SK-N-SH treated with all-trans-retinoic acid at 6 μM for 48 hours (cell line): ENCODE data around the gene MRPL52.
A peak's percentile ranks its signal among the peaks of the same experiment; 100 is the strongest.

Experiments
- ATAC-seq: fragments of 200-7000 bp; cut with Tn5 transposase; 3 replicates; pipeline ENCODE4 v1.9.1; 2020; ENCODE audit warnings: mild to moderate bottlenecking, moderate library complexity
- ARNTL ChIP-seq: fragments of 450-650 bp; formaldehyde crosslinking; IDR thresholded peaks from 2 replicates; pipeline ENCODE4 v1.5.0; 2020; ENCODE audit warnings: low read depth, mild to moderate bottlenecking, moderate library complexity, borderline replicate concordance
- BACH2 ChIP-seq: fragments of 250-450 bp; sonication (Bioruptor Pico); IDR thresholded peaks from 2 replicates; pipeline ENCODE4 v1.9.0; 2021; ENCODE audit warnings: mild to moderate bottlenecking, borderline replicate concordance
- CREB5 ChIP-seq: fragments of 250-450 bp; sonication (Bioruptor Pico); IDR thresholded peaks from 2 replicates; pipeline ENCODE4 v1.5.1; 2020; ENCODE audit warnings: low read depth, mild to moderate bottlenecking, moderate library complexity
- CSDC2 ChIP-seq: fragments of 250-450 bp; sonication (Bioruptor Pico); IDR thresholded peaks from 2 replicates; pipeline ENCODE4 v1.5.0; 2020; ENCODE audit warnings: mild to moderate bottlenecking, moderate library complexity
- CSRNP3 ChIP-seq: fragments of 250-450 bp; sonication (Bioruptor Pico); IDR thresholded peaks from 2 replicates; pipeline ENCODE4 v1.5.1; 2021; ENCODE audit warnings: mild to moderate bottlenecking, moderate library complexity
- ESRRG ChIP-seq: fragments of 250-450 bp; sonication (Bioruptor Pico); IDR thresholded peaks from 2 replicates; pipeline ENCODE4 v1.6.1; 2021; ENCODE audit warnings: mild to moderate bottlenecking
- GLIS3 ChIP-seq: fragments of 250-450 bp; sonication (Bioruptor Pico); IDR thresholded peaks from 2 replicates; pipeline ENCODE4 v1.5.0; 2020; ENCODE audit warnings: mild to moderate bottlenecking, moderate library complexity
- ISL1 ChIP-seq: fragments of 250-450 bp; sonication (Bioruptor Pico); IDR thresholded peaks from 2 replicates; pipeline ENCODE4 v2.1.2; 2022; ENCODE audit warnings: mild to moderate bottlenecking, moderate library complexity
- OSR1 ChIP-seq: fragments of 250-450 bp; sonication (Bioruptor Pico); IDR thresholded peaks from 2 replicates; pipeline ENCODE4 v1.8.0; 2022; ENCODE audit warnings: moderate library complexity, mild to moderate bottlenecking, inconsistent platforms
- PATZ1 ChIP-seq: fragments of 250-450 bp; sonication (Bioruptor Pico); IDR thresholded peaks from 2 replicates; pipeline ENCODE4 v1.8.0; 2020; ENCODE audit warnings: mild to moderate bottlenecking, moderate library complexity, borderline replicate concordance
- POU6F1 ChIP-seq: fragments of 250-450 bp; sonication (Bioruptor Pico); IDR thresholded peaks from 2 replicates; pipeline ENCODE4 v1.8.0; 2021; ENCODE audit warnings: low read depth, mild to moderate bottlenecking, moderate library complexity, borderline replicate concordance
- PPARA ChIP-seq: fragments of 250-450 bp; sonication (Bioruptor Pico); IDR thresholded peaks from 2 replicates; pipeline ENCODE4 v1.5.0; 2020; ENCODE audit warnings: mild to moderate bottlenecking, borderline replicate concordance
- RARB ChIP-seq: fragments of 250-450 bp; sonication (Bioruptor Pico); IDR thresholded peaks from 2 replicates; pipeline ENCODE4 v1.8.0; 2021; ENCODE audit warnings: mild to moderate bottlenecking, moderate library complexity
- TCF4 ChIP-seq: fragments of 250-450 bp; sonication (Bioruptor Pico); IDR thresholded peaks from 2 replicates; pipeline ENCODE4 v1.8.0; 2021; ENCODE audit warnings: mild to moderate bottlenecking, moderate library complexity, borderline replicate concordance
- TOX ChIP-seq: fragments of 250-450 bp; sonication (Bioruptor Pico); IDR thresholded peaks from 2 replicates; pipeline ENCODE4 v1.8.0; 2021; ENCODE audit warnings: mild to moderate bottlenecking, moderate library complexity, borderline replicate concordance
- TSHZ2 ChIP-seq: fragments of 250-450 bp; sonication (Bioruptor Pico); IDR thresholded peaks from 2 replicates; pipeline ENCODE4 v1.5.0; 2020; ENCODE audit warnings: mild to moderate bottlenecking, moderate library complexity
- ZC3H10 ChIP-seq: fragments of 250-450 bp; sonication (Bioruptor Pico); IDR thresholded peaks from 2 replicates; pipeline ENCODE4 v1.5.1; 2021; ENCODE audit warnings: mild to moderate bottlenecking, moderate library complexity
- ZFP3 ChIP-seq: fragments of 250-450 bp; sonication (Bioruptor Pico); IDR thresholded peaks from 2 replicates; pipeline ENCODE4 v1.5.0; 2020; ENCODE audit warnings: mild to moderate bottlenecking, moderate library complexity
- ZNF70 ChIP-seq: fragments of 450-650 bp; formaldehyde crosslinking; IDR thresholded peaks from 2 replicates; pipeline ENCODE4 v1.5.0; 2020; ENCODE audit warnings: mild to moderate bottlenecking, moderate library complexity

Gene MRPL52

GRCh38 chr14:22781301-22781991 lies 48.2 kb upstream of the MRPL52 start:
- ATAC-seq = no peak
- no peak for TF ChIP-seq CREB5 (CRISPR knock-in tag)
- no peak for TF ChIP-seq ZFP3 (CRISPR knock-in tag)
- no peak for TF ChIP-seq RARB (CRISPR knock-in tag)
- TF ChIP-seq TCF4 (CRISPR knock-in tag) = no peak
- TF ChIP-seq CSRNP3 (CRISPR knock-in tag) = no peak
- no peak for TF ChIP-seq POU6F1 (CRISPR knock-in tag)
- TF ChIP-seq ARNTL (CRISPR knock-in tag) = no peak
- TF ChIP-seq PATZ1 (CRISPR knock-in tag) = no peak
- TF ChIP-seq ESRRG = no peak
- TF ChIP-seq ZC3H10 (CRISPR knock-in tag) = no peak
- TF ChIP-seq TOX (CRISPR knock-in tag) = no peak
- TF ChIP-seq, all 23 proteins: peak for 0

GRCh38 chr14:22786685-22787084 lies 43.0 kb upstream of the MRPL52 start:
- no peak for TF ChIP-seq ZC3H10 (CRISPR knock-in tag)
- no peak for TF ChIP-seq CSRNP3 (CRISPR knock-in tag)
- no peak for TF ChIP-seq GLIS3 (CRISPR knock-in tag)
- TF ChIP-seq POU6F1 (CRISPR knock-in tag) = no peak
- ATAC-seq = no peak

GRCh38 chr14:22791301-22791700 lies 38.4 kb upstream of the MRPL52 start:
- TF ChIP-seq RARB (CRISPR knock-in tag) = no peak
- ATAC-seq = peak; percentile 78

GRCh38 chr14:22792158-22792557 lies 37.5 kb upstream of the MRPL52 start:
- TF ChIP-seq TCF4 (CRISPR knock-in tag) (no peak), PPARA (CRISPR knock-in tag) (no peak), CSDC2 (CRISPR knock-in tag) (no peak), ISL1 (CRISPR knock-in tag) (no peak), TSHZ2 (CRISPR knock-in tag) (no peak), GLIS3 (CRISPR knock-in tag) (no peak), OSR1 (CRISPR knock-in tag) (no peak), CREB5 (CRISPR knock-in tag) (no peak), ZNF70 (CRISPR knock-in tag) (no peak), CSRNP3 (CRISPR knock-in tag) (no peak), RARB (CRISPR knock-in tag) (no peak), BACH2 (CRISPR knock-in tag) (no peak)
- ATAC-seq = no peak
